HG02840 (cell line): ENCODE results near the gene KLC1.

Source experiments
- ATAC-seq: cut with Tn5 transposase; IDR thresholded peaks from one replicate; pipeline ENCODE4 v1.9.1; 2021; ENCODE audit warnings: mild to moderate bottlenecking, moderate library complexity, moderate number of reproducible peaks; ENCODE audit not compliant: unreplicated experiment, low FRiP score

The KLC1 gene

DNA sequence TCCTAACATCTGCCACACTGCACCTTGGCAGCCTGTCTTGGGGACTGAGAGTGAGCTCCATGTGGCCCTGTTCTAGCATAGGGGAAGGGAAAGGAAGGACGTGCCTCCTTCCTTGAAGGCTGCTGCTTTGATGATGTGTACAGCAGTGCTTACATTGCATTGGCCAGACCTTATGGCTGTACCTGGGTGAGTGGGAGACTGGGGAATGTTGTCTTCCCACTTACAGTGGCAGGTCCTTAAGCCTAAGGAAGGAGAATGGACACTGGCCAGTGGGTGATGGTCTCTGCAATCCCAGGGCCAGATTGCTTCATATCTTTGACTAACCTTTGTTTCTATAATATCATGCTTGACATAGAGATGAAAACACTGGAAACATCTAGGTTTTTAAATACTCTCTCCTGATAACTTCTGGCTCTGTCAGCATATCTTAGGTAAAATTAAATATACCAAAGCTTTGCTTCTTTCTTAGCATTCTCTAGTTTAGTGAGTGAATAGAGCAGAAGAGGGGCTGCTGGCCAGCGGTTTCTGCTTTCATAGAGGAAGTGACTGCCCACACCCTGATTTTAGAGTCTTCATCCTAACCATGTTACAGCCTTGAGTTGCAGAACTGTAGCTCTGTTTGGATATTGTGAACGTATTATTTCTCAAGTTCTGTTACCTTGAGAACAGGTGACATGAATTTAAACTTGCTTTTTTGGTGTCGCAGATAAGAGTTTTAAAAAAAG, 27.2 kb downstream of the KLC1 start:
- no peak for ATAC-seq

DNA sequence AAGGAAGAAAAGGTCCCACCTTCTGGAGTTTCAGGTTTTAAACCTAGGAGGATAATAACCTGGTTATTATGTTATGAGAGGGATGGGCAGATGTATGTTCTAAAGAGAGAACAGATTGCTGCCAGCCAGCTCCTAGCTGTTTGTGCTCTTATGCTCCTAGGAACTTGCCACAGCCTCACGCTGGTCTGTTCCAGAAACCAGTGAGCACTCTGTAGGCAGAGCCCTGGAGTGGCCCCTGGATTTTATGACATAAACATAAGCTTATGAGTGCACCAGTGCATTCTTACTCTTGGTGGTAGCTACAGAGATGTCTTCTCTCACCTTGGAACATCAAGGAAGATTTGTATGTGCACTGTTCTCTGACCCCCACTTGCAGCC, 27.7 kb downstream of the KLC1 start:
- no peak for ATAC-seq

DNA sequence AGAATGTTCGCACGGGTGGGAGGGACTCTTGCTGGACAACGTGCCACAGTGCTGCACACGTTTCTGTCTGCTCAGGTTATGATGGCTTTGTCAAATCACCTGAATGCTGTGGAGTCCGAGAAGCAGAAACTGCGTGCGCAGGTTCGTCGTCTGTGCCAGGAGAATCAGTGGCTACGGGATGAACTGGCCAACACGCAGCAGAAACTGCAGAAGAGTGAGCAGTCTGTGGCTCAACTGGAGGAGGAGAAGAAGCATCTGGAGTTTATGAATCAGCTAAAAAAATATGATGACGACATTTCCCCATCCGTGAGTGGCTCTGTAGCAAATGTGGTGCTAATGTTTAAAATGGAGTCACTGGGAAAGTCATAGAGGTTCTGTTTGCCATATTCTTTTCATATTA, 28.5 kb downstream of the KLC1 start:
- ATAC-seq, result no peak

GRCh38 chr14:103659631-103660030, 30.6 kb downstream of the KLC1 start:
- ATAC-seq, result no peak

- no peak for ATAC-seq
Observed at GRCh38 chr14:103662029-103662428, 33.0 kb downstream of the KLC1 start.

- no peak for ATAC-seq
Observed at GRCh38 chr14:103662591-103662990, 33.6 kb downstream of the KLC1 start.

GRCh38 chr14:103663506-103663905, 34.5 kb downstream of the KLC1 start:
- no peak for ATAC-seq

DNA sequence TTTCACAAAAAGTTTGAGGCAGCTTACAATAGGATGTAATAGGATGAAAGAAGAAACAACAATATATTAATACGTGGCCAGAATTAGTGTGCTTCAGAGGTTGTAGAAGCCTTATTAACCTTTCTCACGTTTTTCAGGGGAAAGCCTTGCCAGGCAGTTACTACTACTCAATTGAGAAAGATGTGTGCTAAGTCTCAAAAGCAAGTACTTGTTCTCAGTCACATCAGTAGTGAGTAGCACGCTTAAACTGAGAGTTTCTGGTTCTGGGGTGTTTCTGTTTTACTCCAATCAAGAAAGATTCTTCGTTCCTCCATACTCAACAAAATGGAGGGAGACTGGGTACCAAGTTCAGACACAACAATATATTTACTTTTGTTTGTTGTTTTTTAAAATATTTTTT, 38.7 kb downstream of the KLC1 start:
- no peak for ATAC-seq

DNA sequence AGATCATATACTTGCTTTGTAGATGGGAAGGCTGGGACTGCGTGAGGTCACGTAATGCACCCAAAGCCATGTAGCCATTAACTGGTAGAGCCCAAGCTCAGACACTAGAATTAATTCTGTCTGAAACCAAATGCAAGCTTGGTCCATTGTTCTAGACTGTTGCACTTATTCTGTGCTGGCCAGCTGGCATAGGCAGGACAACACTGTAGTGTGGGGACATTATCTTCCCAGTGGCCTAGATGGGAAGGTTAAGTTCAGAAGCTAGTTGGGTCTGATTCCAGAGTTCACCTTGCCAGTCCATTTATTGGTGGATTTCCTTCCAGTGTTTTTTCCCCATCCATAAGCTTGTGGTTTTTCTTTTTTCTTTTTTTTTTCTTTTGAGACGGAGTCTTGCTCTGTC, 39.1 kb downstream of the KLC1 start:
- no peak for ATAC-seq

- ATAC-seq, result no peak
Observed at GRCh38 chr14:103669370-103669769, 40.4 kb downstream of the KLC1 start.

GRCh38 chr14:103671911-103672310, 42.9 kb downstream of the KLC1 start:
- no peak for ATAC-seq

DNA sequence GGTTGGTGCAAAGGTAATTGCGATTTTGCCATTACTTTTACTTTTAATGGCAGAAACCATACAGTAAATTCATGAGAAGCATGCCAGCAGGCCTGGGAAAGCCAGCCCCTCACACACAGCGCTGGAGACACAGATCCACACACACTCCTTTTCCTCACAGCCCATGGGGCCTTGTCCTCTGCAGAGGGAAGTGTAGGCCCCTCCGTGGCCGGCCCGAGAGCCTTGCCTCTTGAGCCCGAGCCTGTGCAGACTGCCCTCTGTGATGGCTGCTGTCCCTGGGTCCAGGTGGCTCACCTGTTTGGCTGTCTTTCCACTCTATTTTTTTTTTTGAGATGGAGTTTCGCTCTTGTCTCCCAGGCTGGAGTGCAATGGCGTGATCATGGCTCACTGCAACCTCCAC, 46.9 kb downstream of the KLC1 start:
- ATAC-seq, result no peak

DNA sequence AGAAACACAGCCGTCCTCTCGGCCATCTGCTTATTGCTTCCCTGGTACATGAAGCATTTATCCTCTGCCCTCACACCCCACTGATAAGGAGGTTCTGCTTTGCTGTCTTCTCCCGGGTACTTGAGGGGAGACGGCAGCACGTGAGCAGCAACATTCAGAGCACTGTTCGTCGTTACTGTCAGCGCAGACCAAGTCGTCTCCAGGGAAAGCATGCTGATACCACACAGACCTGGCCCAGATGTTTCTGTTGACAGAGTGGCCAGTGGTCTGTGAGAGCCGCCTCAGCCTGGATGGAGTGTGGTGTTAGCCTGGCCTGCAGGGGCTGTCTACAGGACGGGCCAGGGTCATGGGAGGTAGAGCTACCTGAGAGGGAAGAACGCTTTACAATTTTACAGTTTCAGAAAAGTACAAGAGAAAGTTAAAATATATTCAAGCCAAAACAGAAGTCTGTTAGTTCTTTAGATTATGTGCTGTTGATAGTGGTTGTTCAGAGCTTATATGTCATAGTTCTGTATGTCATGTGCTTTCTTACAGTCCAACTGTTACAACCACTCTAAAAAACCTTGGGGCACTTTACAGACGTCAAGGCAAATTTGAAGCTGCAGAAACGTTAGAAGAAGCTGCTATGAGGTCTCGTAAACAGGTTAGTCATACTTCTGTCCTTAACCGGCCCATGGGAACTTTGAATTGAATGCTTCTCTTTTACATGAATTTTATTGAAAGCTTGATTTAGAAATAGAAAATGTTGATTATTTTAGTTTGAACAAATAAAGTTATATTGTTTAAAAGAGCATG, 48.1 kb downstream of the KLC1 start:
- no peak for ATAC-seq

GRCh38 chr14:103679351-103679750, 50.3 kb downstream of the KLC1 start:
- no peak for ATAC-seq

DNA sequence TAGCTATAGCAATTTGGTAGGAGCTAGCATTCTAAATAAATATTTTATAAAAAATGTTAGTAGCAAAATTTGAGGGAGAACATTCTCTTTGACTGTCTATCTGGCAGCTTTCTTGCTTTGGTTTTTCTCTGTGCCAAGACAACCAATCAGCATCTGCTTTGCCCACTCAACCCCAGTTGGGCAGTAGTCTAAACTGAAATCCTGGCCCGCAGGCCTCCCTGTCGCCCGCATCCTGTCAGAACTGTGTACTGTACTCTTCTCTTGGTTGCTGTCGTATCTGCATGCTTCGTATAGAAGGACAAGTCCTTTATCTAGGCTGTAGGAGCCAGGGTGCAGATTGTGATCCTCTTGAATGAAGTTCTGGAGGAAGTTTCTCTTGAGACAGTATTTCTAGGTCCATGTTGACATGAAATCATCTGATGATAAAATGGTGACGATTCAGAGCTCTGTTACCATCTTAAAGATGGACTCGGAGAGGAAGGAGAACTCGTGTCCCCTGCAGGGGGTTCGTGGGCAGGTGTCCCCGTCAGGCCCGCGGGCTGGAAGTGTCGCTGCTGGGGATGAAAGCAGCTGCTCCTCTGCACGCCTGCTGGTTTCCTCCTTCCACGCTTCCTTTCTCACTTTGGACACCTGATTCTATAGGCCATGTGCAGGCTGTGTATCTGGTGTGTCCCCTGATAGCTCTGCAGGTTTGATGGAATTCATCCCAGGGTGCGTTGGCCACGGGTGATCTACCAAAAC, 51.6 kb downstream of the KLC1 start:
- no peak for ATAC-seq

GRCh38 chr14:103683139-103683538, 54.1 kb downstream of the KLC1 start:
- ATAC-seq, result no peak

- ATAC-seq, result no peak
Observed at GRCh38 chr14:103684471-103684870, 55.5 kb downstream of the KLC1 start.

DNA sequence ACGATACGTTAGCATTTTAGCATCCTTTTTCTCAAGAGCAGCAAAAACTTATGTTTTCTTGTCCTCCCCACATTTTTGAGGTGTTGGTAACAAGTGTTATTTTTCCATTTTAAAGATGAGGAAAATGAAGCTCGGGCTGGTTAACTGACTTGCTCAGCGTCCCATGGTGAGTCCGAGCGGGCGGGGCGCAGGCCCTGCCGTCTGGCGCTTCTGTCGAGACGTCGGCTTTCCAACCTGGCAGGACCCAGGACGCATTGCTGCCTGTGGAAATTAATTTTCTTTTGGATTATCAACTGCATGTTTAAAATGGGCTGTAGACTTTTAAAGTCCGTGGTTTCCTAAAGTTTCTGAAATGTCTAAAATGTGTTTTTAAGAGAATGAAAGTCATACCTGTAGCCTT, 55.9 kb downstream of the KLC1 start:
- no peak for ATAC-seq

DNA sequence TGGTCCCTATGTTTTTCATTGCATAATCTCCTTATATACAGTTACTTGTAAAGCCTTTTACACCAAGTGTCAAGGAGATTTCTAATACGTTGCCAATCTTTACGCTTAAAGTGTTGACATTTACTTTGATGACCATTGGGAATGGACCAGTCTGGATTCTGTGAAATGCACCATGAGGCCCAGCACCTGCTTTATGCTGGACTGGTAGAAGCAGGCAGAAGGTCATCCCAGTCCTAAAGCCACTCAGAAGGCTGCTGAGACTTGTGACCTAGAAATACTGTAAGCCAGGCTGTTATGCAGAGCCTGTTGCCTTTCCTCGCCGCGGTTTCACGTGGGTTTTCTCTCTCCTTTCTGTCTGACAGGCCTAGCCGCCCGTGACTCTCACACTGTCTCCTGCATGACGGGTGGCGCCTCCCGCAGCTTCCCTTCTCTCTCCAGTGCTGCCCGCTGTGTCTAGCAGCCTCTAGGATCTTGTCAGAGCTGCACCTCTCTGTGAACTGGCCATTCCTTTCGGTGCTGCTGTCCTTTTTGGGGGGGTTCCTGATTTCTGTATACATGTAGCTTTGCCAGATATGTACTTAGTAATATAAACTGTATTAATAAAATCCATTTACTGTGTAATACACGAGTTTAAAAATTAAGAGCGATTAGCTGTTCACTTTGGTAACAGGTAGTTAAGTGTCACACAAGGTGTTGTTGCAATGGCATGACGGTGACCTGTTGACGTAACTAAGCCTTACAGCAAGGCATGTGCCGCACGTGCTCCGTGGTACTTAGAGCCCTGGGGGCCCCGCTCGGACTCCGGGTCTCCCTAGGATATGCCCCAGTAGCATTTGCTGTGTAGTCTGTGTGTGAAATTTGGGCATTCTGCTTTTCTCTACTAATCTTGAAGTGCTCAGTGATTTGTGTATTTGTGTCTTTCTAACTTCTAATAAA, 56.5 kb downstream of the KLC1 start:
- no peak for ATAC-seq

DNA sequence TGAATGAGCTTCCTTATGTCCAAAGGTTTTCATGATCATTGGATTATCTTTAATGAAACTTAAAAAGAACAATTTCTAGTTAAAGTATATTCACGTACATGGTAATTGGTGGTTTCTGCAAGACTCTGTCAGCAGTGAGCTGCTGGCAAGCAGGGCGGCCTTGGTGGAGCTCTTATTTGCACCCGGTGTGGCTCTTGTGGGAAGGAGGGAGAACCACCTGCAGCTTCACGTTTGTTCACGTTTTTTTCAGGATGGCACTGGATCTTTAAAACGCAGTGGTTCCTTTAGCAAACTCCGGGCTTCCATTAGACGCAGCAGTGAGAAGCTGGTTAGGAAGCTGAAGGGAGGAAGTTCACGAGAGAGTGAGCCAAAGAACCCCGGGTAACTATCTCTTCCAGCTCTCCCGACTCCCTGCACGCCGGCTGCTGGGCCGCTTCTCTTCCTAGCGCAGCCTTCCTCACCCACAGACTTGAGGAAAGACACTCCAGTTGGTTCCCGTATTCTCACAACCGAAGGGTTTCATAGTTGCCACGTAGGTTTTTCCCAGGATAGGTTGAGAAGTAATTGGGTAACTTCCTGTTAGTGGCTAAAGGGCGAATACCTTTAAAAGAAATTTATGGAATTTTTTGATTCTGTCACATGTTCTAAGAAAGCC, 57.9 kb downstream of the KLC1 start:
- ATAC-seq, result no peak
